ENCODE results near the gene HOXD13. TPM values are rescaled to one million over a fixed set of nuclear protein-coding genes. Genes with fewer than 3 reads are reported as not detected.

The HOXD13 gene
- total RNA-seq, 4 donors from 2014 or later, result 0.19 TPM; not detected in 3

- H3K4me1 ChIP-seq, result peaks cover 48% of the 10 kb centered on the region
- H3K9me3 ChIP-seq, result no peaks in the 10 kb centered on the region
- DNase-seq (ENCODE audit: low spot score in 2 of 2), result no peak
Measured at GRCh38 chr2:176088048-176088936, 4.2 kb upstream of the HOXD13 start.

DNA sequence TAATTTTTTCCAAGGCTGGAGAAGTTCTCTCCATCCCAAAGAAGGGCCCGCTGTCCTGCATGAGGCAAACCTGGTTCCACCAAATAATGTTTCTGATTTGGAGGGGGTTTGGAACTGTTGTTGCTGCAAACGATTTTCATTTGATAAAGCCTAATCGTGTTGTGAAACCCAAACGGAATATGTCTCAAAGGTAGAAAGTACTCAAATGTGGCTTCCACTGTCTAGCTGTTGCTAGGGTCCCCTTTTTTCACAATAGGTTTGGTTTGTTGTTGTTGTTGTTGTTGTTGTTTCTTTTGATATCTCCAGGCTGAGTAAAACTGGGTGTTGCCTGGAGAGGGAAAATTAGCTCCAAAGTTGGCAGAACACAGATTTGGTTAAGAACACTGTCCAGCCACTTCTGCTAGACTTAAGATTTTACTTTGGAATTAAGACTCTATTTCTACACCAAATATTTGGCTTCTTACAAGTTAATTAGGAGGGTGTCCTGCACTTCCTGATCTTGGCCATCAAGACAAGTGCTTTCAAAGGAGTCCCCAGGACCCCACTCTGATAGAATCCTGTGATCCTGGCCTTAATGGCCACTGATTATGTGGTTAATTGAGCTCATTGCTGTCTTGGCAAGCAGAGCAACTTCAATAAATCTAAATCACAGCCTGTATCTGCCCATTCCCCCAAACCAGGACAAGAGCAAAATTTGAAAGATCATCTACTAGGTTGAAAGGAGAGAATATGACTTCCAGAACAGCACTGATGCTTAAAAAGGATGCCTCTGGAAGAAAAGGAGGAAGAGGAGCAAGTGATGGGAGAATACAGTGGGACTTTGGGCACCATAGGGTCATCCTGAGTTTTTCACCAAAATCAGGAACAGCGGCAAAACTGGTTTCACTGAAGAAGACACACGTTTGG is 3.3 kb upstream of the HOXD13 start:
- peaks cover 100% of the 10 kb centered on the region for H3K27me3 ChIP-seq
- 14% methylated on average over 6 of the region's 6 CpGs for WGBS
- no peak overlapping the region for H3K4me3 ChIP-seq
- no peak for TF ChIP-seq CTCF (IDR thresholded peaks at IDR 0.05)
- TF ChIP-seq EP300 (IDR thresholded peaks at IDR 0.05), result no peak
- TF ChIP-seq POLR2A (IDR thresholded peaks at IDR 0.05), result no peak
- TF ChIP-seq POLR2AphosphoS5 (IDR thresholded peaks at IDR 0.05), result no peak
- peaks cover 51% of the 10 kb centered on the region for H3K4me1 ChIP-seq
- no peaks in the 10 kb centered on the region for H3K36me3 ChIP-seq
- H3K9me3 ChIP-seq, result no peaks in the 10 kb centered on the region
- DNase-seq (ENCODE audit: low spot score in 2 of 2), result no peak
- no peak overlapping the region for H3K27ac ChIP-seq

More at GRCh38 chr2:176088048-176088936, 4.2 kb upstream of the HOXD13 start:
- H3K36me3 ChIP-seq, result no peaks in the 10 kb centered on the region
- H3K27me3 ChIP-seq, result peaks cover 100% of the 10 kb centered on the region
- TF ChIP-seq EP300 (IDR thresholded peaks at IDR 0.05) (no peak), CTCF (IDR thresholded peaks at IDR 0.05) (peak in 1 of 2 donors; percentile 81)
- 4% methylated on average over 19 of the region's 49 CpGs for WGBS
- peak overlapping the region; percentile 16 for H3K4me3 ChIP-seq
- no peak overlapping the region for H3K27ac ChIP-seq

DNA sequence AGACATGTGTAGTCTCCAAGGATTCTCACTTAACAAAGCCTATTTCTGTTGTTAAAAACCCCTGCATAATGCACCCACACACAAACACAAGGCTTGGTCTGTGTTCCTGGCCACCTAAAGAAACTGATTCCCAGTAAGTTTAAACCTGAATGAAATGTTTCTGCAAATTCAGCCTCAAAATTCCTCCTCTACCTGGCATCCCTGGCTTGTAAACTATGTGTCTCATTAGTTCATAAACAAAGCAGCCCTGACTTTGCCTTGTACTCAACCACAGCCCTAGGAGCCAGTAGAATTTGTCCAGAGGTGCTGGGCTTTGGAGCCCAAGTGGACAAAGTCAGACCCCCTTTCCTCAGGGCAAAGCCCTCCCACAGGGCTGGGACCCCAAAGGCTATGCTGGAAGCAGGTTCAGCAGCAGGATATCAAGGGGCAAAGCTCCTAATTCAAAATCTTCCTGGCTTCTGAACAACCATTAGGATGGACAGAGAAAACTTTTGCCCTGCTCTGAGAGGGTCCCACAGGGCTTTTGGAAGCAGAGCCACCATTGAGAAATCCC is 2.6 kb upstream of the HOXD13 start:
- H3K27ac ChIP-seq, result no peak overlapping the region
- peaks cover 45% of the 10 kb centered on the region for H3K4me1 ChIP-seq
- peaks cover 100% of the 10 kb centered on the region for H3K27me3 ChIP-seq
- DNase-seq (ENCODE audit: low spot score in 2 of 2), result no peak
- TF ChIP-seq EP300 (IDR thresholded peaks at IDR 0.05), result no peak
- no peak for TF ChIP-seq CTCF (IDR thresholded peaks at IDR 0.05)
- no peak for TF ChIP-seq POLR2A (IDR thresholded peaks at IDR 0.05)
- no peak for TF ChIP-seq POLR2AphosphoS5 (IDR thresholded peaks at IDR 0.05)
- H3K36me3 ChIP-seq, result no peaks in the 10 kb centered on the region
- no peaks in the 10 kb centered on the region for H3K9me3 ChIP-seq
- H3K4me3 ChIP-seq, result no peak overlapping the region

- H3K4me3 ChIP-seq, result no peak overlapping the region
- 38% methylated on average over 5 of the region's 5 CpGs for WGBS
- no peak overlapping the region for H3K27ac ChIP-seq
- H3K27me3 ChIP-seq, result peaks cover 100% of the 10 kb centered on the region
- H3K9me3 ChIP-seq, result no peaks in the 10 kb centered on the region
- TF ChIP-seq POLR2A (IDR thresholded peaks at IDR 0.05) (no peak), EP300 (IDR thresholded peaks at IDR 0.05) (no peak), CTCF (IDR thresholded peaks at IDR 0.05) (no peak), POLR2AphosphoS5 (IDR thresholded peaks at IDR 0.05) (no peak)
- peaks cover 36% of the 10 kb centered on the region for H3K4me1 ChIP-seq
- H3K36me3 ChIP-seq, result no peaks in the 10 kb centered on the region
- DNase-seq (ENCODE audit: low spot score in 2 of 2), result no peak
Measured at GRCh38 chr2:176090862-176091261, 1.7 kb upstream of the HOXD13 start.
